TTC549 (cell line): Measurements from ENCODE around the gene CDH12.
"Not testable (repeated sequence)": the region's sequence is repeated elsewhere in the genome, so short reads cannot be mapped to it uniquely, and the experiment has no call there.

Source experiments
- FAIRE-seq: peaks from 2 replicates; lab custom pipeline; 2012; peaks lifted over from hg19 to GRCh38; lab: Jason Lieb, UNC

Gene CDH12

GRCh38 chr5:22140418-22140817, 712.7 kb downstream of the CDH12 start:
- FAIRE-seq: not testable (repeated sequence)

GRCh38 chr5:22139662-22140300, 713.4 kb downstream of the CDH12 start:
- not testable (repeated sequence) for FAIRE-seq

- no peak for FAIRE-seq
These were observed 741.8 kb downstream of the CDH12 start for GRCh38 chr5:22111320-22111719.

- FAIRE-seq: no peak
These were observed 743.8 kb downstream of the CDH12 start for GRCh38 chr5:22109315-22109714.

GRCh38 chr5:22108545-22108944, 744.6 kb downstream of the CDH12 start:
- FAIRE-seq: no peak

- FAIRE-seq: no peak
These were observed 750.3 kb downstream of the CDH12 start for GRCh38 chr5:22102823-22103359.

- FAIRE-seq: no peak
These were observed 764.6 kb downstream of the CDH12 start for GRCh38 chr5:22088517-22088916.

- no peak for FAIRE-seq
These were observed 773.6 kb downstream of the CDH12 start for GRCh38 chr5:22079566-22079965.

- no peak for FAIRE-seq
These were observed 774.1 kb downstream of the CDH12 start for GRCh38 chr5:22079002-22079401.

- FAIRE-seq: no peak
These were observed 776.6 kb downstream of the CDH12 start for GRCh38 chr5:22076586-22076985.

GRCh38 chr5:22070186-22070728, 782.9 kb downstream of the CDH12 start:
- FAIRE-seq: no peak

- no peak for FAIRE-seq
These were observed 789.4 kb downstream of the CDH12 start for GRCh38 chr5:22063717-22064116.

GRCh38 chr5:22058620-22059019, 794.5 kb downstream of the CDH12 start:
- FAIRE-seq: no peak

- no peak for FAIRE-seq
These were observed 796.1 kb downstream of the CDH12 start for GRCh38 chr5:22057012-22057411.

- no peak for FAIRE-seq
These were observed 796.5 kb downstream of the CDH12 start for GRCh38 chr5:22056601-22057000.

GRCh38 chr5:22053195-22053594, 799.9 kb downstream of the CDH12 start:
- FAIRE-seq: no peak

GRCh38 chr5:22051881-22052280, 801.3 kb downstream of the CDH12 start:
- FAIRE-seq: no peak

GRCh38 chr5:22050931-22051330, 802.2 kb downstream of the CDH12 start:
- FAIRE-seq: no peak

- FAIRE-seq: no peak
These were observed 808.9 kb downstream of the CDH12 start for GRCh38 chr5:22044229-22044628.

GRCh38 chr5:22036061-22036460, 817.1 kb downstream of the CDH12 start:
- FAIRE-seq: no peak

- no peak for FAIRE-seq
These were observed 820.1 kb downstream of the CDH12 start for GRCh38 chr5:22033066-22033465.

GRCh38 chr5:22023784-22024183, 829.4 kb downstream of the CDH12 start:
- no peak for FAIRE-seq

- not testable (repeated sequence) for FAIRE-seq
These were observed 840.3 kb downstream of the CDH12 start for GRCh38 chr5:22012893-22013292.

GRCh38 chr5:22010808-22011207, 842.3 kb downstream of the CDH12 start:
- FAIRE-seq: not testable (repeated sequence)
